Fibroblast of mammary gland (primary cell): ENCODE measurements around the gene CHPF2.

ENCODE experiments used
- DNase-seq: peaks from one replicate; pipeline ENCODE4 v3.0.0-alpha.2; 2010; ENCODE audit warnings: low read depth
- H3K4me3 ChIP-seq: 2 replicates; pipeline ENCODE4 v1.5.1; 2011; ENCODE audit warnings: low read depth, mild to moderate bottlenecking, low read length, moderate library complexity; ENCODE audit not compliant: control insufficient read depth
- CTCF ChIP-seq: conservative IDR thresholded peaks from 2 replicates; pipeline ENCODE4 v1.5.1; 2011; ENCODE audit warnings: low read depth, low read length, inconsistent platforms; ENCODE audit not compliant: control insufficient read depth, insufficient read depth

Gene CHPF2

GRCh38 chr7:151250181-151251132 is 18.2 kb downstream of the CHPF2 start:
- no peak for DNase-seq
- H3K4me3 ChIP-seq, result no peak overlapping the region
- TF ChIP-seq CTCF, result no peak

GRCh38 chr7:151251328-151251688 is 19.0 kb downstream of the CHPF2 start:
- TF ChIP-seq CTCF, result no peak
- peak overlapping the region; percentile 31 for H3K4me3 ChIP-seq
- no peak for DNase-seq

- DNase-seq, result peak; percentile 57
- no peak for TF ChIP-seq CTCF
- H3K4me3 ChIP-seq, result peak overlapping the region; percentile 62
Observed at GRCh38 chr7:151251689-151252560, 19.6 kb downstream of the CHPF2 start.

- TF ChIP-seq CTCF, result no peak
- peak overlapping the region; percentile 62 for H3K4me3 ChIP-seq
- no peak for DNase-seq
Observed at GRCh38 chr7:151252561-151252835, 20.2 kb downstream of the CHPF2 start.

- H3K4me3 ChIP-seq, result no peak overlapping the region
- TF ChIP-seq CTCF, result no peak
- DNase-seq, result no peak
Observed at GRCh38 chr7:151252961-151253711, 20.9 kb downstream of the CHPF2 start.

- no peak overlapping the region for H3K4me3 ChIP-seq
- no peak for DNase-seq
- TF ChIP-seq CTCF, result no peak
Observed at GRCh38 chr7:151254316-151254715, 22.0 kb downstream of the CHPF2 start.
